Keratinocyte (primary cell): ENCODE measurements around the gene KCNH1.

Experiments
- EZH2 ChIP-seq: IDR thresholded peaks from one replicate; pipeline ENCODE4 v1.6.1; 2012; ENCODE audit warnings: inconsistent platforms, mild to moderate bottlenecking, low read length, moderate library complexity
- TF ChIP-seq, protein P1 (sequence below), 3 experiments: IDR thresholded peaks in 1 of 3; conservative IDR thresholded peaks in 1 of 3; optimal IDR thresholded peaks in 1 of 3; 2 replicates in 2 of 3; 3 replicates in 1 of 3; pipeline versions ENCODE3 to v1.5.1; 2011; ENCODE audit warnings: low read length in 3 of 3, mild to moderate bottlenecking in 3 of 3, moderate library complexity in 2 of 3, control low read depth in 1 of 3, inconsistent platforms in 1 of 3; ENCODE audit not compliant: insufficient read depth in 2 of 3; ENCODE audit errors: extremely low read depth in 1 of 3

DNA sequence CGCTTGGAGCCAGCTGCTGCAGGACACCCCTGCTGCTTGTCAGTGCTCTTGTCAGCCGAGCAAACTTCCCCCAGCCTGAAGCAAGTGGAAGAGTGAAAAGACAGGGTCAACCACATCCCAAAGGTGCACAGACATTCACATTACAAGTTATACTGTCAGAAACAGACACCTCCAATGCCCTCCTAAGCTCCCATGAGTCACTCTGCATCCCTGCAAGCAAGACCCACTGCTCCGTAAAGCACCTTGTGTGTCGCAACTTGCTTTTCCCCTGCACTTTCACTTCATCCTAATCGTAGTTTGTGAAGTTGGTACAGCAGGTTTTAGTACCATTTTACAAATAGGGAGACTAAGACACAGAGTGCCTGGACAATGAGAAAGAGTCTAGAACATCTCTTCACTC lies 51.1 kb downstream of the KCNH1 start:
- TF ChIP-seq, protein P1, sequence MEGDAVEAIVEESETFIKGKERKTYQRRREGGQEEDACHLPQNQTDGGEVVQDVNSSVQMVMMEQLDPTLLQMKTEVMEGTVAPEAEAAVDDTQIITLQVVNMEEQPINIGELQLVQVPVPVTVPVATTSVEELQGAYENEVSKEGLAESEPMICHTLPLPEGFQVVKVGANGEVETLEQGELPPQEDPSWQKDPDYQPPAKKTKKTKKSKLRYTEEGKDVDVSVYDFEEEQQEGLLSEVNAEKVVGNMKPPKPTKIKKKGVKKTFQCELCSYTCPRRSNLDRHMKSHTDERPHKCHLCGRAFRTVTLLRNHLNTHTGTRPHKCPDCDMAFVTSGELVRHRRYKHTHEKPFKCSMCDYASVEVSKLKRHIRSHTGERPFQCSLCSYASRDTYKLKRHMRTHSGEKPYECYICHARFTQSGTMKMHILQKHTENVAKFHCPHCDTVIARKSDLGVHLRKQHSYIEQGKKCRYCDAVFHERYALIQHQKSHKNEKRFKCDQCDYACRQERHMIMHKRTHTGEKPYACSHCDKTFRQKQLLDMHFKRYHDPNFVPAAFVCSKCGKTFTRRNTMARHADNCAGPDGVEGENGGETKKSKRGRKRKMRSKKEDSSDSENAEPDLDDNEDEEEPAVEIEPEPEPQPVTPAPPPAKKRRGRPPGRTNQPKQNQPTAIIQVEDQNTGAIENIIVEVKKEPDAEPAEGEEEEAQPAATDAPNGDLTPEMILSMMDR (optimal IDR thresholded peaks at IDR 0.05 in 1 of 3, IDR thresholded peaks at IDR 0.05 in 1 of 3, conservative IDR thresholded peaks at IDR 0.05 in 1 of 3; ENCODE audit: extremely low read depth in 1 of 3, insufficient read depth in 2 of 3, low read length in 3 of 3), result no peak
- TF ChIP-seq EZH2, result no peak
